Measurements from ENCODE around the gene FKBP15. TPM values are rescaled to one million over a fixed set of nuclear protein-coding genes. Genes with fewer than 3 reads are reported as not detected.

Gene FKBP15
- total and polyA plus RNA-seq, 3 experiments from 2014 or later, result 17.7 to 30.7 (median 29.8) TPM

Other genes with a start within 250 kb of the FKBP15 start
- 1 to 10 TPM in 1 of 2 experiments, under 1 TPM in 1; 0.95 to 1.2 TPM for gene ZNF883, start 209.1 kb downstream of the FKBP15 start, total RNA-seq
- 0.97 TPM for gene ZNF883, start 209.1 kb downstream of the FKBP15 start, polyA plus RNA-seq
- gene ZFP37, start 164.6 kb downstream of the FKBP15 start, total RNA-seq, result 1 to 10 TPM; 1.7 to 1.9 TPM
- gene ZFP37, start 164.6 kb downstream of the FKBP15 start, polyA plus RNA-seq, result 3.1 TPM
- gene SLC31A2, start 70.3 kb downstream of the FKBP15 start, total RNA-seq, result 1 to 10 TPM; 5.4 to 5.9 TPM
- 5.2 TPM for gene SLC31A2, start 70.3 kb downstream of the FKBP15 start, polyA plus RNA-seq
- 10 to 100 TPM; 13.7 to 15.1 TPM for gene SLC31A1, start 267 bp upstream of the FKBP15 start, total RNA-seq
- 3.4 TPM for gene SLC31A1, start 267 bp upstream of the FKBP15 start, polyA plus RNA-seq
- 10 to 100 TPM; 51.1 to 56.5 TPM for gene CDC26, start 54.3 kb upstream of the FKBP15 start, total RNA-seq
- gene CDC26, start 54.3 kb upstream of the FKBP15 start, polyA plus RNA-seq, result 171 TPM
- 10 to 100 TPM; 69.5 to 71.4 TPM for gene PRPF4, start 54.4 kb upstream of the FKBP15 start, total RNA-seq
- 27.4 TPM for gene PRPF4, start 54.4 kb upstream of the FKBP15 start, polyA plus RNA-seq
- gene RNF183, start 82.1 kb upstream of the FKBP15 start, total RNA-seq, result not detected
- gene RNF183, start 82.1 kb upstream of the FKBP15 start, polyA plus RNA-seq, result not detected
- 1 to 10 TPM; 1.3 to 1.9 TPM for gene WDR31, start 119.0 kb upstream of the FKBP15 start, total RNA-seq
- gene WDR31, start 119.0 kb upstream of the FKBP15 start, polyA plus RNA-seq, result 0.22 TPM
- 1 to 10 TPM; 1.4 to 1.8 TPM for gene BSPRY, start 128.3 kb upstream of the FKBP15 start, total RNA-seq
- 0.55 TPM for gene BSPRY, start 128.3 kb upstream of the FKBP15 start, polyA plus RNA-seq
- gene HDHD3, start 155.7 kb upstream of the FKBP15 start, total RNA-seq, result 10 to 100 TPM; 11.9 to 14.3 TPM
- gene HDHD3, start 155.7 kb upstream of the FKBP15 start, polyA plus RNA-seq, result 39.6 TPM
- 10 to 100 TPM; 22.3 to 22.8 TPM for gene ALAD, start 180.0 kb upstream of the FKBP15 start, total RNA-seq
- gene ALAD, start 180.0 kb upstream of the FKBP15 start, polyA plus RNA-seq, result 22.1 TPM
- 10 to 100 TPM; 88.2 to 88.5 TPM for gene POLE3, start 189.4 kb upstream of the FKBP15 start, total RNA-seq
- gene POLE3, start 189.4 kb upstream of the FKBP15 start, polyA plus RNA-seq, result 115 TPM
- gene C9orf43, start 189.5 kb upstream of the FKBP15 start, total RNA-seq, result under 1 TPM; 0.84 to 0.90 TPM
- gene C9orf43, start 189.5 kb upstream of the FKBP15 start, polyA plus RNA-seq, result 0.83 TPM
- gene RGS3, start 242.4 kb upstream of the FKBP15 start, total RNA-seq, result 10 to 100 TPM; 89.2 to 91.2 TPM
- 59.8 TPM for gene RGS3, start 242.4 kb upstream of the FKBP15 start, polyA plus RNA-seq

Data from CD8-positive, alpha-beta memory T cell (primary cell).